Tibial artery (tissue), 4 donors: Measurements from ENCODE around the gene FDX1.

Experiments used
- DNase-seq, 2 donors: peaks; one replicate each; pipeline ENCODE4 v3.0.0-alpha.2; 2019
- H3K27ac ChIP-seq, 2 donors: fragments of 200-600 bp; sonication (generic) in 1 of 2; 1 replicate in 1 of 2; 2 replicates in 1 of 2; pipeline ENCODE4 v1.5.1; 2018 to 2019; ENCODE audit warnings: mild to moderate bottlenecking in 1 of 2
- H3K27me3 ChIP-seq, 2 donors: fragments of 200-600 bp; sonication (generic) in 1 of 2; one replicate each; pipeline versions ENCODE4 v1.5.1 to v1.6.0; 2016 to 2019
- H3K36me3 ChIP-seq, 3 donors: fragments of 200-600 bp; sonication (generic) in 2 of 3; one replicate each; pipeline ENCODE4 v1.5.1; 2016 to 2019; ENCODE audit warnings: mild to moderate bottlenecking in 2 of 3
- H3K4me1 ChIP-seq, 4 donors: fragments of 200-600 bp; sonication (generic) in 2 of 4; 1 replicate in 3 of 4; 2 replicates in 1 of 4; pipeline ENCODE4 v1.5.1; 2016 to 2019
- H3K4me3 ChIP-seq, 2 donors: fragments of 200-600 bp; sonication (generic) in 1 of 2; 1 replicate in 1 of 2; 2 replicates in 1 of 2; pipeline ENCODE4 v1.5.1; 2018 to 2019; ENCODE audit warnings: mild to moderate bottlenecking in 2 of 2
- H3K9me3 ChIP-seq, 3 donors: fragments of 200-600 bp; sonication (generic) in 1 of 3; one replicate each; pipeline ENCODE4 v1.5.1; 2016 to 2019
- intact Hi-C: fragments of 100-400 bp; cut with DNase I; formaldehyde crosslinking; loops from one replicate; pipeline ENCODE4 v1.15.0; 2023; ENCODE audit warnings: low total_unique reads
- TF ChIP-seq, protein P1 (sequence below), 2 experiments: fragments of 200-600 bp in 1 of 2; fragments of 450-650 bp in 1 of 2; IDR thresholded peaks; one replicate each; pipeline ENCODE4 v1.5.1; 2017 to 2019; ENCODE audit warnings: antibody characterized with exemption in 2 of 2, mild to moderate bottlenecking in 1 of 2, moderate library complexity in 1 of 2

The FDX1 gene

DNA sequence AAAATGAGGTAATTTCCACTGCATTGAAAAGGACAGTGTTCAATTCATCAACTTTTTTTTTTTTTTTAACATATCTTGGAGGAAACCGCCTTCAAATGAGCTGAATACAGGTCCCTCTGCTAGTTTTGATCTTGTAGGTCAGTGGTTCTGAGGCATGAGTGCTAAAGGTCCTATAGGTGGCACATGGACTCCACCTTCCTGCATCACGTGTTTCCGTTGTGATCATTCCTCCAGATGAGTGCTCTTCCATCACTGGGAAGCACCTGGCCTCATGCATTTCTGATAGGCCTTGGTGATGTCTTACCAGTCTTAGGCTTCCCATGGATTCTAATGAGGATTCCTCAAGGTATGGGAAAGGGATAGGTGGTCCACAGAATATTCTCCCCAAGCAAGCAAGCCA lies 37.8 kb downstream of the FDX1 start:
- Histone ChIP-seq H3K27me3 (no peaks in the 10 kb centered on the region), H3K4me3 (no peak overlapping the region), H3K9me3 (no peaks in the 10 kb centered on the region), H3K4me1 (no peaks in the 10 kb centered on the region), H3K27ac (no peak overlapping the region), H3K36me3 (peaks cover 0 to 16% (median 6%) of the 10 kb centered on the region in 3 donors)
- no peak for DNase-seq
- intact Hi-C loops: no loop called here
- TF ChIP-seq, protein P1, sequence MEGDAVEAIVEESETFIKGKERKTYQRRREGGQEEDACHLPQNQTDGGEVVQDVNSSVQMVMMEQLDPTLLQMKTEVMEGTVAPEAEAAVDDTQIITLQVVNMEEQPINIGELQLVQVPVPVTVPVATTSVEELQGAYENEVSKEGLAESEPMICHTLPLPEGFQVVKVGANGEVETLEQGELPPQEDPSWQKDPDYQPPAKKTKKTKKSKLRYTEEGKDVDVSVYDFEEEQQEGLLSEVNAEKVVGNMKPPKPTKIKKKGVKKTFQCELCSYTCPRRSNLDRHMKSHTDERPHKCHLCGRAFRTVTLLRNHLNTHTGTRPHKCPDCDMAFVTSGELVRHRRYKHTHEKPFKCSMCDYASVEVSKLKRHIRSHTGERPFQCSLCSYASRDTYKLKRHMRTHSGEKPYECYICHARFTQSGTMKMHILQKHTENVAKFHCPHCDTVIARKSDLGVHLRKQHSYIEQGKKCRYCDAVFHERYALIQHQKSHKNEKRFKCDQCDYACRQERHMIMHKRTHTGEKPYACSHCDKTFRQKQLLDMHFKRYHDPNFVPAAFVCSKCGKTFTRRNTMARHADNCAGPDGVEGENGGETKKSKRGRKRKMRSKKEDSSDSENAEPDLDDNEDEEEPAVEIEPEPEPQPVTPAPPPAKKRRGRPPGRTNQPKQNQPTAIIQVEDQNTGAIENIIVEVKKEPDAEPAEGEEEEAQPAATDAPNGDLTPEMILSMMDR (IDR thresholded peaks at IDR 0.05): no peak

DNA sequence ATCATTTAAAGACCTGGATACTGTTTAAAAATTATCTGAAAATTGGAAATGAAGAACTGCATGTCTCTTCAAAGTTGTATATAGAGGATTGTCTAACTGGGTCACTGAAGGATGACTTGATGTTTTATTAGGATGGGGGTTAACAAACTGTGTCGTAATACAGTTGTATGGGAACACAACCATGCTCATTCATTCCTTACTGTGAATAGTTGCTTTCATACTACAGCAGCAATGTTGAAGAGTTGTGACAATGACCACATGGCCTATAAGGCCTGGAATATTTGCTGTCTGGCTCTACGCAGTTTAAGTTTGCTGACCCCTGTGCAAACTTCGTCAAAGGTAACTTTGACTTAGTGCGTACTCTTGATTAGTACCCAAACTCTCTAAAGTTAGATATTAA lies 38.4 kb downstream of the FDX1 start:
- Histone ChIP-seq H3K4me3 (no peak overlapping the region), H3K4me1 (no peaks in the 10 kb centered on the region), H3K9me3 (no peaks in the 10 kb centered on the region), H3K36me3 (peaks cover 0 to 16% (median 6%) of the 10 kb centered on the region in 3 donors), H3K27ac (no peak overlapping the region), H3K27me3 (no peaks in the 10 kb centered on the region)
- TF ChIP-seq, protein P1 (IDR thresholded peaks at IDR 0.05): no peak
- intact Hi-C loops: no loop called here
- no peak for DNase-seq

DNA sequence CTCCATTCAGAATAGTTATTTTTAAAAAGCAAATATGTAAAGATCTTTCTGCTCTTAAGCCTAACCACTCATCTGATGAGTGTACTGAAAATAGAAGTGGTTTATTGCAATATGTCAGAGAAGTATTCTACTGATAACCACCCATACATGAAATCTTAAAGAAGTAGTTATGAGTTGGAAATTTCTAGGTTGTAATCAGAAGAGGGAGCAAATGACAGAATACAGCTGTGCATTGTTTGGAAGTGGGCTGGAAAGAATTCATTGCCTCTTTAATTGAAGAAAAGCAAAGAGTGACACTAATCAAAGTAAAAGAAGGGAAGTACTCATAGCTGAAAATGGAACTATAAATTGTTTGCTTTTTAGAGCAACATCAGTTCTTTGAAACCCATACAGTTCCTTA lies 39.4 kb downstream of the FDX1 start:
- TF ChIP-seq, protein P1 (IDR thresholded peaks at IDR 0.05): no peak
- no peak overlapping the region for H3K27ac ChIP-seq
- no peak overlapping the region for H3K4me3 ChIP-seq
- DNase-seq: no peak
- intact Hi-C loops: no loop called here
- no peaks in the 10 kb centered on the region for H3K27me3 ChIP-seq
- no peaks in the 10 kb centered on the region for H3K4me1 ChIP-seq
- peaks cover 0 to 6% (median 3%) of the 10 kb centered on the region in 3 donors for H3K36me3 ChIP-seq
- H3K9me3 ChIP-seq: no peaks in the 10 kb centered on the region

DNA sequence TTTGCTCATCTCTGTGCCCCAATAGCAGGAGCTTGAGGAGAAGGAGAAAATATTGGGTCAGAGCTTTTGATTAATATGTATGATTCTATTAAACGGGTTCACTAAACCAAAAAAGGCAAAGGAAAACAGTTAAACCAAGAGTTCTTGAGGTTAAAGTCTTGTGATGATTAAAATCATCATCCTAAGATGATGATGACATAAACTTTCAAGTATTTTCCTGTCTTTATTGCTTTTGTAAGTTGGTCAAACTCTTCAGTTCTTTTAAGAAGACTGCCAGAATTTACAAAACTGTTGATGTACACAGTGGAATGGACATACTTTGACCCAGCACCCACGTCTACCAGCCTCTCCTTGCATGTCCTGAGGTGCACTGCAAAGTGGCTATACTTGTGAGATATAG lies 41.0 kb downstream of the FDX1 start:
- no peaks in the 10 kb centered on the region for H3K9me3 ChIP-seq
- no peaks in the 10 kb centered on the region for H3K27me3 ChIP-seq
- H3K27ac ChIP-seq: no peak overlapping the region
- no peak for DNase-seq
- intact Hi-C loops: no loop called here
- TF ChIP-seq, protein P1 (IDR thresholded peaks at IDR 0.05): no peak
- H3K4me3 ChIP-seq: no peak overlapping the region
- H3K4me1 ChIP-seq: no peaks in the 10 kb centered on the region
- H3K36me3 ChIP-seq: peaks cover 0 to 6% (median 0%) of the 10 kb centered on the region in 3 donors

DNA sequence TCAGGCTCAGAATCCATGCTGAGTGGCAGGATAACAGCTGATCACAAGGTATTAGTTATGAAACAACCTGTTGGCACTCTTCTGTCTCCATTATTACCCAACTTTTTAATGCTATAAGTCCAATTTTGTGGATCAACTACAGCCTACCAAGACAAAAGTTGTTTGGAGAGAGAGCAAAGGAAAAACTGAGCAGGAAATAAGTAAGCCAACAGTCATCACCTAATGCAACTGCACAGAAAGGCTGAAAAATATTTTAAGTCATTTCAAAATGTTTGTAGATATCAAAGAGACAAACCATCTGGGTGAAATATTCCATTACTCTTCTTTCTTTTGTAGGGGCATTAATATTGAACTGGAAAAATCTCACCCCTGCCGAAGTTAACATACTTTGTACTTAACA lies 41.6 kb downstream of the FDX1 start:
- H3K9me3 ChIP-seq: no peaks in the 10 kb centered on the region
- DNase-seq: no peak
- H3K36me3 ChIP-seq: peaks cover 0 to 6% (median 0%) of the 10 kb centered on the region in 3 donors
- H3K4me3 ChIP-seq: no peak overlapping the region
- H3K27me3 ChIP-seq: no peaks in the 10 kb centered on the region
- H3K4me1 ChIP-seq: no peaks in the 10 kb centered on the region
- intact Hi-C loops: no loop called here
- TF ChIP-seq, protein P1 (IDR thresholded peaks at IDR 0.05): no peak
- H3K27ac ChIP-seq: no peak overlapping the region

DNA sequence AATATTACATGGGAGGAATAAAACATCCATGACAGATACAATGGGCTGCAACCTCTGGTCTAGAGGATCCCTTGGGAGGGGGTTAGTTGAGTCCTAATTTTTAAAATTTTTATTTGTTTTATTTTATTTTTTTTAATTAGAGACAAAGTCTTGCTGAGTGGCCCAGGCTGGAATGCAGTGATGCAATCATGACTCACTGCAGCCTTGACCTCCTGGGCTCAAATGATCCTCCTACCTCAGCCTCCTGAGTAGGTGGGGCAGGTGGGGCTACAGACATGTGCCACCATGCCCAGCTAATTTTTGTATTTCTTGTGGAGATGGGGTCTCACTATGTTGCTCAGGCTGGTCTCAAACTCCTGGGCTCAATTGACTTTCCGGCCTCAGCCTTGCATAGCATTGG lies 43.1 kb downstream of the FDX1 start:
- Histone ChIP-seq H3K9me3 (no peaks in the 10 kb centered on the region), H3K36me3 (peaks cover 0 to 6% (median 0%) of the 10 kb centered on the region in 3 donors), H3K27ac (no peak overlapping the region), H3K4me1 (no peaks in the 10 kb centered on the region), H3K4me3 (no peak overlapping the region), H3K27me3 (no peaks in the 10 kb centered on the region)
- intact Hi-C loops: no loop called here
- DNase-seq: no peak
- TF ChIP-seq, protein P1 (IDR thresholded peaks at IDR 0.05): no peak
